22Rv1 (cell line): ENCODE measurements around the gene FEZF2.

Experiments
- H3K27ac ChIP-seq: fragments of 450-650 bp; 2 replicates; pipeline ENCODE4 v1.5.1; 2017
- ZFX ChIP-seq: fragments of 450-650 bp; IDR thresholded peaks from 2 replicates; pipeline ENCODE4 v1.6.1; 2017; ENCODE audit warnings: antibody characterized with exemption, borderline replicate concordance
- TF ChIP-seq, protein P1 (sequence below): fragments of 450-650 bp; IDR thresholded peaks from 2 replicates; pipeline ENCODE4 v1.5.1; 2017; ENCODE audit warnings: mild to moderate bottlenecking

The FEZF2 gene

DNA sequence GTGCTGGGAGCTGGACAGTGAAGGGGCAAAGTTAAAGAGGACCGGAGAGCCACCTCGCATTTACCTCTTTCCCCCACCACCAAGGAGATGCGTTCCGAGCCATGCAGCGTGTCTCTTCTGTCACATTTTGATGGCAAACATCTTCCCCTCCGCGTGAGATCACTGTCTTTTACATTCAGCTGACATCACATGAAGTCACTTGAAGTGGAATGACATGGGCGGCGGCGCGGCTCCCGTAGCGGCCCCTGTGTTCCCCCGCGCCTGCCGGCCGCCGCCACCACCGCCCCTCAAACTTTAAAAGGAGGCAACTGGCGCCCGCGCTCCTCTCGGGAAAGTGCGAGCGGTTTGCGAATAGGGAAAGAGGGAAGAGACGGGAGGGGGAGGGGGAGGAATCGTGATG, at the start of gene FEZF2:
TSS of gene FEZF2 (minus strand) at position 336 of the 400 bp plus-strand sequence. CDS start 682 bp downstream, outside the sequence.
- TF ChIP-seq ZFX = no peak
- TF ChIP-seq, protein P1, sequence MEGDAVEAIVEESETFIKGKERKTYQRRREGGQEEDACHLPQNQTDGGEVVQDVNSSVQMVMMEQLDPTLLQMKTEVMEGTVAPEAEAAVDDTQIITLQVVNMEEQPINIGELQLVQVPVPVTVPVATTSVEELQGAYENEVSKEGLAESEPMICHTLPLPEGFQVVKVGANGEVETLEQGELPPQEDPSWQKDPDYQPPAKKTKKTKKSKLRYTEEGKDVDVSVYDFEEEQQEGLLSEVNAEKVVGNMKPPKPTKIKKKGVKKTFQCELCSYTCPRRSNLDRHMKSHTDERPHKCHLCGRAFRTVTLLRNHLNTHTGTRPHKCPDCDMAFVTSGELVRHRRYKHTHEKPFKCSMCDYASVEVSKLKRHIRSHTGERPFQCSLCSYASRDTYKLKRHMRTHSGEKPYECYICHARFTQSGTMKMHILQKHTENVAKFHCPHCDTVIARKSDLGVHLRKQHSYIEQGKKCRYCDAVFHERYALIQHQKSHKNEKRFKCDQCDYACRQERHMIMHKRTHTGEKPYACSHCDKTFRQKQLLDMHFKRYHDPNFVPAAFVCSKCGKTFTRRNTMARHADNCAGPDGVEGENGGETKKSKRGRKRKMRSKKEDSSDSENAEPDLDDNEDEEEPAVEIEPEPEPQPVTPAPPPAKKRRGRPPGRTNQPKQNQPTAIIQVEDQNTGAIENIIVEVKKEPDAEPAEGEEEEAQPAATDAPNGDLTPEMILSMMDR = no peak
- no peak within 1 kb of the TSS for H3K27ac ChIP-seq

DNA sequence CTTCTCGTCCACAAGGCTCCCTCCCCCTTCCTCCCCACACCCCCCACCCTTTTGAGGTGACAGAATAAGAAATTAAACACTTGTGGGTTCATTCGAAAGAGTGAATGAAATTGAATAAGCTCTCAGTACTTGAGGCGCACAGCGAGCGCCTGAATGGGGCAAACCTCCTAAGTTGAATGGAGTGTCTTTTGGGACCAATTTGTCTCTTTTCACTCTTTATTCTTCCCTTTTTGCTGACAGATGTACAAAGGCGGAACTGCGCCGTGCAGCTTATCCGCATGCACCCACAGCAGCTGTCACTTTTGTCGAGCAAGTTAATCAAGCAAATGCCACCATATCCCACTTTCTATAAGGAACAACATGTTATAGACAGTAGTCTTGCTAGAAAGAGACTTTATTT, 47.9 kb upstream of the FEZF2 start:
- no peak overlapping the region for H3K27ac ChIP-seq
- no peak for TF ChIP-seq ZFX
- TF ChIP-seq, protein P1 = no peak

DNA sequence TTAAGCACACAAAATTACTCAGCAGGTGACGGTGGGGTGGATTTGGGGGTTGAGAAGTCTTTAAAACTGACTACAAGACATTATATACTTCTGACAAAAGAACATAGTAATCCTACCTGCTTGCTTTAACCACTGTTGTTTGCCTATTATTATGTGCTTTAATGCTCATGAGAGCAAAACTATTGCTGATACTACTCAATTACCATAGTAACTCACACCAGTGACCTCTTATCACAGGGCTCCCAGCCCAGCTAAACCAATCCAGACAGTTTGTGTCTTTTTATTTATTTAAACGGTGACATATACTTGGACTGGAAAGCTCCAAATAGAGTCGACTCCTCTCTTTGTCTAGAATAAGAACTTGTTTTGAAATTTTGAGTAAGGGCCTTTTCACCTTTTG, 42.8 kb upstream of the FEZF2 start:
- no peak overlapping the region for H3K27ac ChIP-seq
- no peak for TF ChIP-seq ZFX
- TF ChIP-seq, protein P1 = no peak

DNA sequence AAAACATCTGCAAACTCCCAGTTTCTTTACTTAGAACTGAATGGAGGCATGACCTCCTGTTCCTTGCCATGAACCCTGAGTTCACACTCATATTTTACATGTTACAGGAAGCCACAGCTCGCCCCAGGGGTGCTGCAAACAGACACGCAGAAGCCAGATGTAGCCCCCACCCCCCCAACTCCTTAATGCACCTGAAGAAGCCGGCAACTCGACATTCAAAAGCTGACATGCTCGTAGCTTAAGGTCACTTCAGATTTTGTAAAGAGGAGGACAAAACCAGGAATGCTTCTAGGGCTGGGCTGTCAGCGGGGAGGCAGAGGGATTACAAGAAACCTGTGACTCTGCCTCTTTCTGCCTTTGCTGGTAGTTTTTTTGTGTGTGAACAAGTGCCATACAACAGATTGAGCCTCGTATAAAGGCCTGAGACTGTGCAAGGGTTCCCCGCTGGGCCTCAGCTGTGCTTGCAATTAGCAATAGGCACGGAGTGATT, 42.0 kb upstream of the FEZF2 start:
- TF ChIP-seq ZFX = no peak
- TF ChIP-seq, protein P1 = no peak

DNA sequence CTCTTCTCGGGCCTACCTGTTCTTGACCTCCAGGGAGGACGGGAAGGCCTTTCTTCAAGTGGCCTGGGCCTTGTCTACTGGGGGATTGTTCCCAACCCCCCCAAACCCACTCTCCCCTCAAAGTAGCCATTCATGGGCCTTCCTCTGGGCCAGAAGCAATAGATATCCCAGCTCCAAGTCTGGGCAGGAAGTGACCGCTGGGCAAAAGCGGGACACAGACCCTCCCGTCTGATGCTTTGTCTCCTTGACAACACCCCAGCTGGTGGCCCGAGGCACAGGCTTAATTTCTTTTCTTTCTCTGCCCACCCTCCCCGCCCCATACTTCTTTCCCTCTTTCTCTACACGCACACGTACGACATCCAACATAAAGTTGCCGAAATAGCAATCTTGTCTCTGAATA, 41.4 kb upstream of the FEZF2 start:
- TF ChIP-seq, protein P1 = no peak
- TF ChIP-seq ZFX = no peak
- no peak overlapping the region for H3K27ac ChIP-seq

More for the DNA sequence above, 42.0 kb upstream of the FEZF2 start:
- H3K27ac ChIP-seq = no peak overlapping the region

DNA sequence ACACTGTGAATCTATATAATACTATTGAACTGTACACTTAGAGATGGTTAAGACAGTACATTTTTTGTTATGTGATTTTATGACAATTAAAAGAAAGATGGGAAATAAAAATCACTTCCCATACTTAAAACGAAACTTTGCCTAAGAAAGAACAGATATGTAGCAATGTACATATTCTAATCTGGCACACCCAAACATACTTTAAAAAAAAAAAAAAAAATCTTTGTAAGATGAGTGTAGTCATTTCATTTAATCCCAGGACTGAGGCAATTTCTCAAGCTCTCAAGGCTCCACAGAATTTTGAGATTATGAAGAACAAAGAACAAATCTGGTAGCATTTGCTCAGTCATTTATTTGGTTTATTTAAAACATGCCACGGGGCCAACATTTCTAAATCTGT, 40.3 kb upstream of the FEZF2 start:
- no peak for TF ChIP-seq ZFX
- TF ChIP-seq, protein P1 = no peak
- no peak overlapping the region for H3K27ac ChIP-seq

DNA sequence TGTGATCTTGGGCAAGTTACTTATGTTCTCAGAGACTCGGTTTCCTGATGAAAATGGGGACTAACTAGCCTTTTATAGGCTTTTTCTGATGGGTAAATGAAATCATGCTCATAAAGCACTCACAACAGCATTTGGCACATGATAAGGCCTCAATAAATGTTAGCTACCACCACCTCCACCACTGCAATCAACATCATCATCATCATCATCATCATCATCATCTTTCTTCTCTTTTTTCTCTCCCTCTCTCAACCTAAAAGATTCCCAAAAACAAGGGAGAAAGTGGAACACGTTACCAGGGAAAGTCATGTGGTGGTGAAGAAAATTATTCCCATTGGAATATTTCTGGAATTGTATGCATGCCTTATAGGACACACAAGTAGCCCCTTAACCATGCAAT, 33.6 kb upstream of the FEZF2 start:
- TF ChIP-seq ZFX = no peak
- TF ChIP-seq, protein P1 = no peak

More for the DNA sequence above, 33.6 kb upstream of the FEZF2 start:
- H3K27ac ChIP-seq = no peak overlapping the region
